ENCODE results near the gene MAP3K5.

- TF ChIP-seq POLR2A (IDR thresholded peaks at IDR 0.05) (no peak), CTCF (IDR thresholded peaks at IDR 0.05) (no peak)
Observed at GRCh38 chr6:136677822-136678221, 114.5 kb downstream of the MAP3K5 start.

Data from vagina (tissue), 2 donors.